Measurements from ENCODE around the gene MRPS30. TPM values are rescaled to one million over a fixed set of nuclear protein-coding genes. Genes with fewer than 3 reads are reported as not detected.

MRPS30 gene
- total RNA-seq (2021; ENCODE audit: unreplicated experiment) (47.2 TPM), Bru-seq, nascent RNA (percentile 89 among the genes with signal in this experiment), BruChase-seq, experiment 1, labeled RNA remaining after a 2-hour chase (percentile 91 among the genes with signal in this experiment), BruChase-seq, experiment 2, labeled RNA remaining after a 6-hour chase (percentile 90 among the genes with signal in this experiment)
- 29.7 TPM for polyA plus RNA-seq (2012; ENCODE audit: insufficient read length)
- long read RNA-seq, transcript MRPS30-202 (5 exons, 1,678 nt): major isoform, 85 of 95 reads
- long read RNA-seq, partial matches to known transcripts: 4 of 95 reads
- long read RNA-seq, other reads (novel, unspliced or antisense): 5 of 95 reads

- intact Hi-C loops (cut with micrococcal nuclease; ENCODE audit: unreplicated experiment): no loop called here
Measured at GRCh38 chr5:44808435-44809214, at the start of gene MRPS30. MRPS30 (plus strand) TSS chr5:44808947; CDS start chr5:44808963, 16 bp downstream.

More at GRCh38 chr5:44808435-44809214, at the start of gene MRPS30:
- H3K4me1 ChIP-seq (ENCODE audit: control insufficient read depth, insufficient read depth, low read length): peaks cover 14% of the 10 kb centered on the region; the same call in 1 of the 2 replicates
- in situ Hi-C loops (cut with HindIII; ENCODE audit: low pct_unique_long_range_greater_than_20kb, low sequenced_read_pairs): no loop called here
- H3K9me3 ChIP-seq (ENCODE audit: control insufficient read depth, insufficient read depth, low read depth, low read length): no peaks in the 10 kb centered on the region
- ATAC-seq (peak; percentile 99), DNase-seq (ENCODE audit: low read depth, low spot score) (peak; percentile 100)
- CTCF ChIA-PET: no interaction called here
- no peaks in the 10 kb centered on the region for H3K27me3 ChIP-seq (ENCODE audit: control insufficient read depth, insufficient read depth, low read length)
- peak within 1 kb of the TSS; percentile 95 for H3K27ac ChIP-seq (ENCODE audit: low read length)
- no TSS peak for BruUV-seq (replicated peaks)
- H3K4me3 ChIP-seq (ENCODE audit: low read depth in 2 of 2, low read length in 2 of 2): peak within 1 kb of the TSS; percentile 97 to 98
- POLR2A ChIA-PET: no interaction called here
- peaks cover 32% of the 10 kb centered on the region for H3K36me3 ChIP-seq (ENCODE audit: control insufficient read depth, insufficient read depth, low read length)
- TF ChIP-seq REST (IDR thresholded peaks at IDR 0.05; ENCODE audit: insufficient read depth in 1 of 2, low read depth in 2 of 2, low read length in 1 of 2): no peak
- peak; percentile 76 for TF ChIP-seq CTCF (IDR thresholded peaks at IDR 0.05)
- peak; percentile 71; the same call in 1 of the 2 replicates for TF ChIP-seq POLR2AphosphoS5 (IDR thresholded peaks at IDR 0.05; ENCODE audit: low read depth, low read length)
- TF ChIP-seq TCF7L2 (IDR thresholded peaks at IDR 0.05; ENCODE audit: low read depth, low read length): no peak
- 0 out of 2 replicates have a peak, but pooled peaks have one; percentile 41 for TF ChIP-seq SIN3A (IDR thresholded peaks at IDR 0.05; ENCODE audit: borderline replicate concordance, insufficient read depth, low read depth, low read length)
